ENCODE data around the gene MTCL1. TPM values are rescaled to one million over a fixed set of nuclear protein-coding genes. Genes with fewer than 3 reads are reported as not detected.
A peak's percentile ranks its signal among the peaks of the same experiment; 100 is the strongest.

Gene MTCL1
- total and polyA plus RNA-seq, 10 of the 15 experiments (the other 5 are each of a cell fraction or from before 2014, with no cell fraction given): 0.03 to 0.36 (median 0.13) TPM; not detected in 4

- Histone ChIP-seq H4K20me1 (ENCODE audit: control insufficient read depth, insufficient read depth) (no peaks in the 10 kb centered on the region), H2AFZ (ENCODE audit: control insufficient read depth, low read depth, low read length) (no peak overlapping the region), H3K79me2 (ENCODE audit: control insufficient read depth, insufficient read depth, low read length) (no peaks in the 10 kb centered on the region), H3K27me3 (replicated peaks in 1 of 2; ENCODE audit: control insufficient read depth in 2 of 2, insufficient read depth in 2 of 2, low read length in 1 of 2) (peaks cover 0 to 8% of the 10 kb centered on the region in 2 experiments; a peak in 3 of 4 replicates), H3K4me1 (ENCODE audit: control insufficient read depth, insufficient read depth, low read length) (no peaks in the 10 kb centered on the region; the same call in 1 of the 2 replicates), H3K27ac (ENCODE audit: control insufficient read depth, insufficient read depth) (no peak overlapping the region), H3K9ac (ENCODE audit: control insufficient read depth, insufficient read depth, low read length) (no peak overlapping the region), H3K4me2 (ENCODE audit: control insufficient read depth, insufficient read depth) (peak overlapping the region; percentile 24; the same call in 1 of the 2 replicates), H3K36me3 (ENCODE audit: control insufficient read depth in 2 of 2, insufficient read depth in 2 of 2, low read length in 1 of 2) (no peaks in the 10 kb centered on the region), H3K9me3 (replicated peaks; ENCODE audit: control insufficient read depth, insufficient read depth, low read length) (no peaks in the 10 kb centered on the region), H3K4me3 (no peak overlapping the region)
- ChIA-PET SMC1A (ENCODE audit: uncharacterized antibody, unreplicated experiment) (interaction anchor here (1.0 to 1.1 kb wide), 2 partner anchors 10 to 12 kb away, joined by 3 to 4 read pairs; no protein-coding TSS in a partner anchor), RAD21 (ENCODE audit: unreplicated experiment) (no interaction called here), CTCF (interaction anchor here (0.6 to 1.0 kb wide), 2 partner anchors 11 to 18 kb away, joined by 3 read pairs; no protein-coding TSS in a partner anchor), POLR2A (no interaction called here)
- 40% methylated on average over 17 of the region's 17 CpGs for WGBS (ENCODE audit: insufficient coverage, insufficient replicate concordance, low lambda C conversion rate, missing lambda C conversion rate)
- intact Hi-C loops (cut with micrococcal nuclease; ENCODE audit: unreplicated experiment) (no loop called here), in situ Hi-C loops (cut with MboI) (no loop called here)
- peak; percentile 20; the same call in 2 of the 3 replicates for ATAC-seq
- DNase-seq (ENCODE audit: low read depth, low spot score): no peak
- no peak for FAIRE-seq
- TF ChIP-seq CTCF (IDR thresholded peaks at IDR 0.05 in 2 of 3, conservative IDR thresholded peaks at IDR 0.05 in 1 of 3; ENCODE audit: control insufficient read depth in 2 of 3, extremely low read depth in 1 of 3, insufficient read depth in 1 of 3, low read depth in 3 of 3, low read length in 3 of 3) (0 out of 6 replicates have a peak, but pooled peaks of 1 of the 3 experiments have one; percentile 1), MEF2A (IDR thresholded peaks at IDR 0.05; ENCODE audit: insufficient read depth, low read depth, low read length) (no peak)
- BruUV-seq (replicated peaks): no TSS peak
Measured at GRCh38 chr18:8786483-8787370, 81.4 kb downstream of the MTCL1 start.

- Histone ChIP-seq H3K4me3 (no peak overlapping the region), H3K27ac (ENCODE audit: control insufficient read depth, insufficient read depth) (no peak overlapping the region), H3K9me3 (replicated peaks; ENCODE audit: control insufficient read depth, insufficient read depth, low read length) (no peaks in the 10 kb centered on the region), H3K79me2 (ENCODE audit: control insufficient read depth, insufficient read depth, low read length) (no peaks in the 10 kb centered on the region), H4K20me1 (ENCODE audit: control insufficient read depth, insufficient read depth) (no peaks in the 10 kb centered on the region), H3K27me3 (replicated peaks in 1 of 2; ENCODE audit: control insufficient read depth in 2 of 2, insufficient read depth in 2 of 2, low read length in 1 of 2) (peaks cover 0 to 8% of the 10 kb centered on the region in 2 experiments), H3K9ac (ENCODE audit: control insufficient read depth, insufficient read depth, low read length) (no peak overlapping the region), H3K4me2 (ENCODE audit: control insufficient read depth, insufficient read depth) (no peak overlapping the region), H2AFZ (ENCODE audit: control insufficient read depth, low read depth, low read length) (no peak overlapping the region), H3K36me3 (ENCODE audit: control insufficient read depth in 2 of 2, insufficient read depth in 2 of 2, low read length in 1 of 2) (no peaks in the 10 kb centered on the region), H3K4me1 (ENCODE audit: control insufficient read depth, insufficient read depth, low read length) (no peaks in the 10 kb centered on the region; the same call in 1 of the 2 replicates)
- no TSS peak for BruUV-seq (replicated peaks)
- CTCF ChIA-PET: interaction anchor here (1.7 kb wide), 1 partner anchor 15 kb away, joined by 3 read pairs; no protein-coding TSS in a partner anchor
- intact Hi-C loops (cut with micrococcal nuclease; ENCODE audit: unreplicated experiment): no loop called here
- WGBS (ENCODE audit: insufficient coverage, insufficient replicate concordance, low lambda C conversion rate, missing lambda C conversion rate): 56% methylated on average over 6 of the region's 6 CpGs
- in situ Hi-C loops (cut with MboI): no loop called here
- no peak for ATAC-seq
- POLR2A ChIA-PET: no interaction called here
- SMC1A ChIA-PET (ENCODE audit: uncharacterized antibody, unreplicated experiment): interaction anchor here (1.0 to 1.1 kb wide), 2 partner anchors 11 kb away, joined by 3 to 4 read pairs; no protein-coding TSS in a partner anchor
- no peak for DNase-seq (ENCODE audit: low read depth, low spot score)
- RAD21 ChIA-PET (ENCODE audit: unreplicated experiment): no interaction called here
- no peak for FAIRE-seq
- TF ChIP-seq NRF1 (conservative IDR thresholded peaks at IDR 0.05; ENCODE audit: low read depth, low read length): no peak
- no peak for TF ChIP-seq IKZF2 (IDR thresholded peaks at IDR 0.05)
- TF ChIP-seq TCF3 (IDR thresholded peaks at IDR 0.05; ENCODE audit: borderline replicate concordance, insufficient read depth, low read depth, low read length): no peak
- no peak for TF ChIP-seq NFXL1 (IDR thresholded peaks at IDR 0.05; ENCODE audit: borderline replicate concordance)
- no peak for TF ChIP-seq IRF4 (IDR thresholded peaks at IDR 0.05; ENCODE audit: low read depth, low read length)
- TF ChIP-seq EGR1 (IDR thresholded peaks at IDR 0.05; ENCODE audit: borderline replicate concordance in 1 of 2, low read depth in 2 of 2, low read length in 2 of 2): no peak
- TF ChIP-seq ZBED1 (IDR thresholded peaks at IDR 0.05; ENCODE audit: borderline replicate concordance): no peak
- TF ChIP-seq POLR2AphosphoS2 (IDR thresholded peaks at IDR 0.05; ENCODE audit: low read depth, low read length): no peak
- TF ChIP-seq GATAD2B (conservative IDR thresholded peaks at IDR 0.05; ENCODE audit: low read depth): no peak
Measured at GRCh38 chr18:8787371-8787670, 82.0 kb downstream of the MTCL1 start.

All from GM12878 (cell line).